NCI-H2107 treated with DMSO at 0.1 percent for 48 hours (cell line): ENCODE measurements around the gene COL5A1.

Experiments used
- DNase-seq: peaks from one replicate; lab custom pipeline; 2025; ENCODE audit not compliant: unreplicated experiment; lab: John Stamatoyannopoulos, UW

Gene COL5A1

DNA sequence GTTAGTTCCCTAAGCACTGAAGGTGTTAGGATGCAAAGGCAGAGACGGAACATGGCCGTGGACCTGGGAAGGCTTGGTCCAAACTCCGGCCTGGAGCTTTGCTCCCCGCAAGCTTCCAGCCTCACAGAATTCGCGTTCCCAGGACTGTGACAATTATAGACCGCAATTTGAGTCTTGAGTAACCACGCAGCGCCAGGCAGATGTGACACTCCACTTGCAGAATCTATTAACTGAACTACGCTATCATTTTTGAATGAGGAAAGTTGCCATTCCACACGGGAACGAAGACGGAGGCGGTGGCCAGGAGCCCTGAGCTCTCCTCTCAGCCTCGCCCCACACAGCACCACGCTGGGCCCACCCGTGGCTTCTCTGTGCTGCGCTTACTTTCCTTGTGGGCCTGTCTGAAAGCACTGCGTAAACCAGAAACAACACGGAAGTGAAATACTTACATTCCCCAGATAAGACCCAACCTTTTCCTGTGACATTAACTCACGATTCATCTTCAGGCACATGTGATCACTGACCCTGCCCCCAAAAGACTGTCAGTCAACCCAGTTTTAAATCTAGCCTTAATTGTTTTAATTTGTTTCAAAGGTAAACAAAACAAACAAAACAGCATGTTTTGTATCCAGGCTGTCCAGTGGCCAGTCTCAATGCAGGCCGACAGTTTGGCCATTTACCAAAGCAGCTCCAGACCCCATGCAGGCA, 16.1 kb upstream of the COL5A1 start:
- no peak for DNase-seq

- DNase-seq = no peak
Observed at GRCh38 chr9:134626069-134626423, 15.6 kb upstream of the COL5A1 start.

GRCh38 chr9:134626571-134627416, 14.8 kb upstream of the COL5A1 start:
- no peak for DNase-seq

DNA sequence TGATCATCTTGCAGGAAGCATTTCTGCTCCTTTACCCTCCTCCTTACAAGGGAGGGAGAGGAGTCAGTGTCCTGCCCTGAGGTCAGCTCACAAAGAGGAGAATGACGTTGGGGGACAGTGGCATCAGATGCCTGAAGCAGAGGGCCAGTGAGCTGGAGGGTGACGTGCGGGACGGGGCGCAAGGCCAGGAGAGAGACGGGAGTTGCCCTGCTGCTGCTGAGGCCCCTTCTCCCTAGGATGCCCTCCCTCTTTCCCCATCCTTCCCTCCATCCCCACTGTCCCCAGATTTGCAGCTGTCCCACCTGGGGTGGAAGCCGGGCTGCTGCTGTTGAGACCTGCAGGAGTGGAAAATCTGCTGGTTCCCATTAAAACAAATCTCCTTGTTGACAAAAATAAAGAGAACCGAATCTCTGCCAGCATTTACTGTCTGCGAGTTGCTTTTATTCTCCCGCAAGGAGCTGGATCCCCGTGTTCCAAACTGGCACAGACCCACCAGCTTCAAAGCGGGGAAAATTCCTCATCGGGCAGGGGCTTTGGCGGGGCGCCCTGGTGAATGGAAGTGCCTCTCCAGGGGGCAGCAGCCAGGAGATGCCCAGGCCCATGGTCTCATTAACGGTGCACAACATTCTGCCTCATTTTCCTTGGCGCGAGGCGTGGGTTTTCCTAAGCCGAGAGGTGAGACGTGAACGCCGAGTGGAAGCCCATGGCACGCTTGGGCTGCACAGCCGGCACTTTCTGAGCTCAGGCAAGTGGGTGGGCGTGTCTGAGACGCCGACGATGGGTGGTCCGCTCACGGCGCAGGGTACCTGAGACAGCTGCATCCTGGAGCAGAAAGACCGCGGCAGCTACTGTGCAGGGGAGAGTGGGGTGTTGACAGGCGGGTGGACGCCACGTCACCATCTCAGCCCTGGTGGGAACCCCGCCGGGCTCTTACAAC, 13.9 kb upstream of the COL5A1 start:
- no peak for DNase-seq

DNA sequence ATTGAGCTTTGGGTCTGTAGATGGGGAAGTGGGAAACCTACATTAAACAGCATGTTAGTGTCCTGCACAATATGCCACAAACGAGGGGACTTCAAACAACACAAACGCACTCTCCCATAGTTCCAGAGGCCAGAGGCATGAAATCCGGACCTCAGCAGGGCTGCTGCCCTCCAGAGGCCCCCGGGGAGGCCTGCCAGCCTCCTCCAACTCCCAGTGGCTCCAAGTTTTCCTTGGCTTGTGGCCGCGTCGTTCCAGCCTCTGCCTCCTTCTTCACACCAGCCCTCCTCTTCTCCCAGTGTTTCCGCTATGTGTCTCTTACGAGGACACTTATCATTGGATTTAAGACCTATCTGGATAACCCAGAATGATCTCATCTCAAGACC, 13.3 kb upstream of the COL5A1 start:
- DNase-seq = no peak

DNA sequence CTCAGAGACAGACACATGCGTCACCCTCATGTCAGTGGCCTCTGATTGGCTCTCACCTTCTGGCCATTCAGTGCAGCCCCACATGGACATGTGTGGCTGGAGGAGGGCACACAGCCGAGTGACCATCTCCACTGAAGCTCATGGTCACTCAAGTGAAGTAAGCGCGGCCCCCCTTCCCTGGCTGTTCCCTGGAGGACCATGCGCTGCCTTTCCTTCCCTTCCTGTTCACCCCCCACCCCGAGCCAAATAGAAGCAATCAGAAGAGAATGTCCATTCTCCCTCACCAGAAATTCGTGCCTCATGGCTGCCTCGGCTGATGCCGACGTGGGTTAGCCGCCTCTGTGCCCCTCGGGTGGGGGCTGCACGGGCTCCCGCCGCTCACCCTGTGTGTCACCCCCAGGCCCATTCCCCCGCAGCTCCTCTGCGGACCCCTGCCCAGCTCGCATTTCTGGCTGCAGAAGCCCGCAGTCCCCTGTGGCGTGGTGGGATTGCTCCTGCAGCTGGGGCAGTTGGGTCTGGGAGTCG, 12.5 kb upstream of the COL5A1 start:
- no peak for DNase-seq

DNA sequence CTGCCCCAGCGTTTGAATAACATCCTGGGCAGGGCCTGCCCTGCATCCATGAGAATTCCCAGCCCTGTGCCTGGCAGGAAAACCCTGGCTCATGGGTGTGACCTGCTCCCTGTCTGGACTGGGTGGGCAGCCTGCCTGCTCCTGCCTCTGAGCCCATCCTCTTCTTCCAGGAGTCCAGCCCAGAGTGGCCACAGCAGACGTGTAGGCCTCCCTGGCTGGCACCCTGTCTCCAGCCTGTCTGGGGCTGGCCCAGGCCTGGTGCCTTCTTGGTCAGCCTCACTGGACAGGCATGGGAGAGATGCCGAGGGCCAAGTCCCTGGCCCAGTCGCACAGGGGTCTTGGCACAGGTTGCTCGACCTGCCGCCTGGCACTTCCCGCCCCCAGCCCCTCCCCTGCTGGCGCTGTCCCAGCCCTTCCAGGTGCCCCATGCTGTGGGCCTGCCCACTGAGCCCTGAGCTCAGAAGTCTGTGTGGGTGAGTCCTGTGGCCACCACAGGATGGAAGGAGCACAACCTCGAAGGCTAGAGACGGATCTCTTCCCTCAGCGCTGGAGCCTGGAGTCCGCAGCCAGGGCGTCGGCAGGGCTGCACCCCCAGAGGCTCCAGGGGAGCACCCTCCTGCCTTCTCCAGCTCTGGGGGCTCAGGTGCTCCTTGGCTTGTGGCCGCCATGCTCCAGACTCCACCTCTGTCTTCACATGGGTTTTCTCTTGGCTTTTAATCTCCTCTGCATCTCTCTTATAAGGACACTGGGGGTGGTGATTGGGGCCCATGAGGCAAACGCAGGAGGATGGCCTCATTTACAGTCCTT, 11.8 kb upstream of the COL5A1 start:
- no peak for DNase-seq

GRCh38 chr9:134630393-134630790, 11.2 kb upstream of the COL5A1 start:
- DNase-seq = no peak

DNA sequence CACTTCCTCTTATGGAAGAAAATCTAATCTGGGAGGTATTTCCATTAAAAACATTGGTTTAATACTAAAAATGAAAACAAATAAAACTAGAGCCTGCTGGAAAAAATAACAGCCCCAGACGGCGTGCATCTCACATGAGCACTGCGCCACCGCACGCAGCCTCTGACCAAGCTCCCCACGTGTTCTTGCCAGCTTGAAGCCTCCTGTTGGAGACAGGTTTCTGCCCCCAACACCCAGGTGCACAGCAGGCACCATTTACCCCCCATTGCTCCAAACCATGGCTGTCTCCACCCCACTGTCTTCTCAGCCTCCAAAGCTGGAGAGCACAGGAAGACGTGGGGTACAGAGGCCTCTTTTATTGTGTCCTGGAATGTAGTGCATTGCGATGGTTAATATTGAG, 10.7 kb upstream of the COL5A1 start:
- no peak for DNase-seq

- DNase-seq = no peak
Observed at GRCh38 chr9:134631881-134632280, 9.7 kb upstream of the COL5A1 start.

DNA sequence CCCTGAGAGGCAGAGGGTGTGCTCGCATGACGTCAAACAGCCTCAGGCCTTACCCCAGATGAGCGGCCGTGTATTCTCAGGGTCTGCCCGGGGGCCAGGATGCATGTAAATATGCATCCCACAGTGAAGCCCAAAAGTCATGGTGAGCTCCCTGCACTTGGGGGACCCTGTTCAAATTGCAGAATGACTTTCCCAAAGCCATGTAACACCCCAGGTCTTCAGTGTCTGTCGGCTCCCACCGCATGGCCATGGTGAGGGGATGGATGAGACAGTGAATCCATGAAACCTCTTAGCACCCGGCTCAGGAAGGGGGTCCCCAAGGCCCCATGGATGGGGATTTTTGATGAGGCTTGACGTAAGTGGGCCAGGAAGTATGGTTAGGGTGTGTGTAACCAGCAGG, 9.3 kb upstream of the COL5A1 start:
- DNase-seq = no peak

DNA sequence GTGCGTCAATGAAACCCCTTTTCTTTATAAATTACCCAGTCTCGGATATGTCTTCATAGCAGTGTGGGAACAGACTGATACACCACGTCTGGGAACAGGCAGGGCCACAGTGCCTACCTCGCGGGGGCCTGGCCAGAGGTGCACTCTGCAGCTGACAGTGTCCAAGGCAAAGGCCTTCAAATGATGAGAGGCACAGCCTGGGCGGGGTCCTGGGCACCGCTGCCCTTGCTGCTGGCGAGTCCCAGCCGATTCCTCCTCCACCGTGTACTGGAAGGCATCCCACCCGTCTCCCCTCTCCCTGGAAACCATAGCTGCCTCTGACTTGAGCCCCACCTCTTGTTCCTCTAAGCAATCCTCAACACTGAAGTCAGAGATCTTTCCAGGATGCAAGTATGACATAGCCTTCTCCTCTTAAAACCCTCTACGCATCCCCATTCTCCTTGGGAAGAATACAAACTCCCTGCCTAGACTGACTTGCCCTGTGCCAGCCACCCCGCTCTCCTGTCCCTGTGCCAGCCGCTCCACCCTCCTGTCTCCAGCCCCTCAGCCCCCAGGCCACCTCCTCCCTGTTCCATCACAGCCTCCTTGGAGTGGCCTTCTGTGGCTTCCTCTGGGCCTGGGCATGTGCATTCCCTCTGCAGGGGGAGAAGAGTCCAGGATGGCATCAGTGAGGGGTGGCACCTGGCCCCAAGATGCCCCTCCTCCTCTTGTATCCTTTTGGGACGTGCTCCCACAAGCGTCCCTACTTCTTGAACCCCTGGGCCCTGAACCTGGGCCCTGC, 8.1 kb upstream of the COL5A1 start:
- no peak for DNase-seq

DNA sequence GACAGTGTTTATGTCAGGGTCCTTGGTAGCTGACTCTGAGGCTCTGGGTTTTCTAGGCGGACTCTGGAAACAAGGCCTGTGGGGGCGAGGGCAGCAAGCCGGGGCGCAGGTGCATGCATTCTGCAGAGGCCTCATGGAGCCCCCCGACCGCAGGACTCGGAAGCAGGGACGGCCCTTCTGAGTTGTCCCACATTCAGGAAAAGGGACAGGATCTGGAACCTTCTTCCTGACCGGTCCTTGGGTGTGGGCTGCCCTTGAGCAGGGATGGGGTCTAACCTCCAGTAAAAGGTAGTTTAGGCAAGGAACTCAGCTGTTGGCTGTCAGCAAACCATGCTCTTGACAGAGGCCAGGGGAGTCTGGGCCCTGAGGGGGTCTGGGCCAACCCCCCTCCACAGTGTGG, 7.4 kb upstream of the COL5A1 start:
- no peak for DNase-seq

DNA sequence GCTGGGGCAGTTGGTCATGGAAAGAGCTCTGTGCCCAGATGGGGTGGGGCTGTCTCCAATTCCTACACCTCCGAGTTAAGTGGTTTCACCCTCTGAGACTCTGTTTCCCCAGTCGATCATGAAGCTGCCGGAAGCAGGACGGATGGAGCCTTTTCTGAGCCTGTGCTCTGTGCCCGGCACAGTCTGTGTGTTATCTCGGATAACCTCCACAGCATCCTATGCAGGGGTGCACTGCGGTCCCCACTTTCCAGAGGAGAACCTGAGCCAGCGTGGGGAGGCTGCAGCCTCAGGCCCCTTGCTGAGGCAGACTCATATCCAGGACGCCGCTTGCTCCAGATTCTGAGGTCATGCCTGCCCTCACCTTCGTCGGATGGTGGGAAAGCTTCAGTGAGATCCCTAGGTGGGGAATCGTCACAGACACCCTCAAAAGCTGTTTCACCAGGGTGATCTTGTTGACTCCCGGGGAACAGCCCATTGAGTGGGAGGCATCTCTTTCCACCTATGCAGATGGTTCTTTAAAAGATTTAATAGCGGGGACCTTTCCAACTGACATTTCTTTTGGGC, 6.9 kb upstream of the COL5A1 start:
- no peak for DNase-seq

DNA sequence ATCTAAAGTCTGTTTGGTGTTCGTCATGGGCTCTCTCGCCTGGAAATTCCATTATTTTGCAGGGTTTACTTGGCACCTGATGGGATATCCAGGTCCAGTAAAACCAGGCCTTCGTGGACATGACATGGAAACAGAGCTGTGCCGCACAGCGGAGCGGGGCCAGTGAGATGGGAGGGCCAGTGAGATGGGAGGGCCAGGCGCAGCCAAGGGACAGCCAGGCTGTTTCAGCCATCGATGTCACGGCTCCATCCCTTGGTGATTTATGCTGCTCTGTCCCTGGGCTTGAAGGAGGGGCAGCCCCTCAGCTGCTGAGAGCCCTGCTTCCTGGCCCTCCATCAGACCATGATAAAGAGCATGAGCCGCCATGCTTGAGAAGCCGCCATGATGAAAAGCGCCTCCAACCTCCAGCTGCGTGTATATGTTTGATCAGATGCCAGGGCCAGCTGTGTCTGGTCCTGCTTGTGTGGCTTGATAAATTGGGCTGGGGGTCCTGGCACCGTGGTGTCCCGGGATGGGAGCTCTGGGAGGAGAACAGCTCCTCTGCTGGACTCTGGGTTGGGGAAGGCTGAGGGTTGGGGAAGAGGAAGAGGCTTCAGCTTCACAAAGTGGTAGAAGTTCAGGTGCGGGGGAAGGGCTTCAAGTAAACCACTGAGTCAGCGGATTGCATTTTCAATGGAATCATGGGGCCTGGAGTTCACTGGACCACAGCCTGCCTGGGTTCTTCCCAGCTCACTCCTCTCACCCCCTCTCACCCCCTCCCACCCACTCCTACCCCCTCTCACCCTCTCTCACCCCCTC, 6.1 kb upstream of the COL5A1 start:
- DNase-seq = no peak

GRCh38 chr9:134636149-134636507, 5.5 kb upstream of the COL5A1 start:
- DNase-seq = no peak

DNA sequence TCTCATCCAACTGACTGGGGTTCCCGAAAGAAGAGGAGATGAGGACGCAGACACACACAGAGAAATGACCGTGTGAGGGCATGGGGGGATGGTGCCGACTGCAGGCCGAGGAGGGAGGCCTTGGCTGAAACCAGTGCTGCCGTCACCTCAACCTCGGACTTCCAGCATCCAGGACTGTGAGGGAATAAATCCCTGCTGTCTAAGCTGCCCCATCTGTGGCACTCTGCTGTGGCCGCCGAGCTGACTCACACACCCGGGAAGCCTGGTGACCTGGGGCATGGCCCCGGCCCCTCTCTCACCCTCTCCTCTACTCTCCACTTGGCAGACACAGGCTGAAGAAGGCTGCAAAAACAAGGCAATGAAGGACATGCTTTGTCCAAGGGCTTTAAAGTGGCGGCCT, 4.4 kb upstream of the COL5A1 start:
- no peak for DNase-seq

DNA sequence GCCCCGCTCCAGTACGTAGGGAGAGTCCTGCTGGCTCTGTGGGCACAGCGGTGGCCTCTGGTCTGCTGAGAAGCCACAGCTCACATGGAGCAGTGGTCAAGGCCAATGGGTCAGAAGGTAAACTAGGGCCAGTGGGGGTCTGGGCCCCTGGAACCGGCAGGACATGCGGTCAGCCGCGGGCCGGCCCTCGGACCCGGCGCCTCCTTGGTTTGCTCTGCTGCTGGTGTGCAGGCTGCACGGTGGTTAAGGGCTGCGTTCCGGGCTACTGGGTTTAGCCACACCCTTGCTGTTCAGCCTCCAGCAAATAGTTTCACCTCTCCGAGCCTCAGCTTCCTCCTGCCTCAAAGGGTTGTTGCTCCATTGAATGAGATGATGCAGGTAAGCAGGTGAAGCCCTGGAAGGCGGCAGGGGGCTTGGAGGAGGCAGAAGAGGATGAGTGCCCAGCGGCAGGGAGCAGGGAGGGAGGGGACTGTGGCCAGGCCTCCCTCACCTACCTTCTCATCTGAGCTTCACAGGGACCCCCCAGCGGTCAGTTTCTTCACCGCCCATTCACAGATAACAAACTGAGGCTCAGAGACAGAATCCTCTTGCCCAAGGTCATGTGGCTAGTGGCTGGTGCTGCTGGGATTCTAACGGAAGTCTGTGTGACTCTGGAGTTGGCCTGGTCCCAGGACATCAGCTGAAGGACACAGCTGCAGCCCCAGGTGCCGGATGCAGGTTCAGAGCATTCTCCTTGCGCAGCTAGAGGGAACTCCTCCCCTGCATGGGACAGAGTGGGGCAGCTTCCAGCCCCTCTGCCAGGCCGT, 3.7 kb upstream of the COL5A1 start:
- DNase-seq = no peak
